CD4-positive, alpha-beta T cell treated with Interleukin-4 for 1 hour (primary cell): ENCODE data around the gene XRCC4.
"Not testable (repeated sequence)": the region's sequence is repeated elsewhere in the genome, so short reads cannot be mapped to it uniquely, and the experiment has no call there.

ENCODE experiments used
- DNase-seq, 2 donors: peaks; one replicate each; pipeline ENCODE4 v3.0.0-alpha.2; 2020 to 2022

XRCC4 gene

DNA sequence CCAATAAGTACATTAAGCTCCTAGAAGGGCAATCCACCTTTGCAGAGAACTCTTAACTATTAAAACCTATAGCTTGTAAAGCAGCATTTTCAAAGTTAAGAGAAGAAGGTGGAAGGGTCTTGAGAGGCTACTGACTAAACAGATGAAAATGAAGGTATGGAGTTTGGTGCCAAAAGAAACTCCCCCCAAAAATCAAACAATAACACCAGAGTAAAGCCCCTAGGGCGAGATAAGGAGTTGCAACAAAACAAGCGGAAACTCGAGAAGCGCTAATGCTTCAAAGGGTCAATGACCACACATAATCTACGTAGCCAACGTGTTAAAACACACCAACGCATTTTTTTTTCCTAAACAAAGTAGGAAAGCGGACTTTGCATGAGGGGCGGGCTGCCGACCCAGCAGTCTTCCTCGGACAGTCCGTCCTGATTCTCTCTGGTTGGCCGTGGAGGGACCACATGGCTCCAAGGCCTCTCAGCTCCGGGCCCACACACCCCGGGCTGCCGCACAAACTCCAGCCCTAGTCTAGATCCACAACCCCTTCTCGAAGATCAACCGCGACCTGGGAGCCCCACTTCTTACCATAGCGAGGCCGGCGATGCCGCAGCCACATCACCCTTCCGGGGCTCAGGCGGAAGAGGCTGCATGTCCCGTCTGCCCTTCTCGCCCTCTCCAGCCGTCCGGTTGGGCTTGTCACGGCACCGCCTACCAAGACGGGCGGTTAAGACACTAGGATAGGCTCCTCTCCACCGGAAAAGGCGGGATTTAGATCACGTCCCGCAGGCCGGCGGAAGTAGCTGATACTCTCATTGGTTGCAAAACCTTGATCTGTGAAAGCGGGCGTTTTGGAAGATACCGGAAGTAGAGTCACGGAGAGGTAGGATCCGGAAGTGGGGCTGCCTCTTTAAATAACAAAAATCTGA is at the start of gene XRCC4, which contains the start of gene TMEM167A:
Gene XRCC4 (plus strand): TSS at position 806 of the 920 bp plus-strand sequence. CDS start 27,373 bp downstream, outside the sequence.
Gene TMEM167A (minus strand): TSS at position 653 of the 920 bp plus-strand sequence. CDS start 71 bp downstream, at position 582.
- DNase-seq: peak; percentile 97

DNA sequence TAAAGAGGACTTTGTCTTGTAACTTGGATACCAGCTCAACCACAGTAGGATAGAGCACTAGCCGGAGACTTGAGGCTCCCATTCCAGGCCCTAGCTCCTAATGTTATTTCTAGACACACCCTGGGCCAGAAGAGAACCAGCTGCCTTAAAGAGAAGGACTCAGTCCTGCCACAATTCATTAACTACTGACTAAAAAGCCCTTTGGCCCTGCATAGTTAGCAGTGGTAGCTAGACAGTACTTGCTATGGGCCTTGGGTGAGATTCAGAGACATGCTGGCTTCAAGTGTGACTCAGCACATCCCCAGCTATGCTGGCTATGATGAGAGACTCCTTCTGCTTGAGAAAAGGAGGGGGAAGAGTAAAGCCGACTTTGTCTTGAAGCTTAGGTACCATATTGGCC is 47.4 kb upstream of the XRCC4 start:
- DNase-seq: no peak

DNA sequence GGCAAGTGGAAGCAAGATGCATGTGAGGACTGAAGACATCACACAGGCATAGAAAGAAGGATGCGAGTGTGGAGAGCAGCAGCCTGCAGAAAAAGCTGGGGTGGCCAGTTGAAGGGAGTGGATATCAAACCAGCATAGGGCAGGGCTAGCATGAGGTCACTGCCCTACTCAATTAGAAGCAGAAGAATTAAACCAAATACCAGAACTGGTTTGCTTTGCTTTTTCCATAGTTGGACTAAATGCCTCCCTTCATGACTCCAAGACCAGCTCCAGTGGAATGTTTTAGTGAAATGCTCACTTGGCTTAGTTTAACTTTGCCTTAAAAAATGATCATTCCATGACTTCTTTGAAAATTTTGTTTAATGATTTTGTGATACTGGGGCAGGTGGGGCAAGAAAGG is 46.0 kb upstream of the XRCC4 start:
- no peak for DNase-seq

DNA sequence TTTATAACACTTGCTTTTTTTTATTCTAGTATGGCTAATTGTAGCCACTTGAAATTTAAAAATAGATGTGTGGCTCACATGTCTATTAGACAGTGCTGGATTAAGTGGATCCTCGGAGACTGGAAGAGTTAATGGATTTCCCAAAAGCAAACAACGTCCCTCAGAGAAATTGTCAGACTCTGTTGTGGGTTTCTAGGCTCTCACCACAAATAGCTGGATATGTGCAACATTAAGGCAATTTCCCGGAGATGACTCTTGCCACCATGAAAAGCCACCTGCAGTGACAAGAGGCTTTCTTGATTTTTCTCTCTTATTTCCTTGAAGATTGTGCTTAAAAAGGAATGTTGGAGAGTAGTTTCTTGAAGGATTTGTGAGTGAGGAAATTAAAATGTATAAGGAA is 43.3 kb upstream of the XRCC4 start:
- DNase-seq: no peak

DNA sequence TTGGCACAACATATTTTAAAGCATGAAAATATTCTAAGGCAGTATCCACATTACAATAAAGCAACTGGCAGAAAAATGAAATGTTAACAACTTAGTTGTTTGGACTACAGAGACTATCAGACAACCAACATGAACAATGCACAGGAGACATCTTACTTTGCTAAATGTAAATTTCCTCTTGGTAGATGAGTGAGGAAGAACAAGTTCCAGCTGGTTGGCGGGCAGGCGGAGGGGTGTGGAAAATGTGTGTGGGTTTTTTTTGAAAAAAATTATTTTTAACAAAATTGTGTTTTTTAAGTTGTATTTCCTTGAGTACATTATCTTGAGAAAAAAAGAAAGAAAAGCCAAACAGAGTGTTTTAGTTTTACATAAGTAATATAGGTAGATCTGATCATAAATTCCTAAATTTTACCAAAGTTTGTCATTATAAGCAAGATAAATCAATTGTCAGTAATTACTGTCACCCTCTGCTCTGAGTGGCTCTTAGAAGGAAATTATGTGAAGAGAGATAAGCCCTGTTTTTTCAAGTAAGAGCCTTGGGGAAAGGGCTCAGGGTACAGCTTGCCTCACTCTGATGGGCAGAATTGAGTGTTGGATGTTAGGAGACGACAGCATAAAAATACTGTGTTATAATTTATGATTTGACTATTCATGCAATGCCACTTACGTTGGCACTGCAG is 42.7 kb upstream of the XRCC4 start:
- no peak for DNase-seq

DNA sequence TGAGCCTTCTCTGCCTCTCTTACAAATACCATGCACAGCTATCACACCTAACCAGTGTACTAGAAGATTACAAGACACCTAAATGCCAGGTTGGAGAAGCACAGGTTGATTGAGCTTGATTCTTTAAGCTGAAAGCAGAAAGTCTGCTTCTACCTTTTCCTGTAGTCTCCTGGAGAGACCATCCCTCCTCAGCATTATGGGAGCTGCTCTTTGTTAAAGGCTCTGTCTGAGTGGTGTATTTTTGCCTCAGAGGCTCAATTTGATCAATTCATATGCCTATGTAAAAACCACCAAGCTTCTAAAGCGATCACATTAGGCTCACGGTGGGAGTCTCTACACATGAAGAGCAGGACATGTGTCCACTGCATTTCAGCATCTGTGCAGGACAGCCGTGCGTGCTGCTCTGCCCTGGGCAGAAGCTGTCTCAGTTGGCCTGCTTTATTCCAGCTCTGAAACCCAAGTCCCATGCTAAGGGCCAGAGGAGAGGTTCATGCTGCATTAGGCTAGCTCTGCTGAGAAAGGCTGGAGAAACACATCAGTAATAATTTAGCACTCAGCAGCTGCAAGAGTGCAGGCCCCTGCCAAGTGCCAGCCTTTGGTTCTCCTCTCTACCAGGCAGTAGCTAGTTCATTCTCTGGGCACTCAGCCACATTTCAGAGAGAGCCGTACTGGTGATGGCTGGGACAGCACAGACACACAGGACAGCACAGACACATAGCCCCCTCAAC is 41.8 kb upstream of the XRCC4 start:
- no peak for DNase-seq

DNA sequence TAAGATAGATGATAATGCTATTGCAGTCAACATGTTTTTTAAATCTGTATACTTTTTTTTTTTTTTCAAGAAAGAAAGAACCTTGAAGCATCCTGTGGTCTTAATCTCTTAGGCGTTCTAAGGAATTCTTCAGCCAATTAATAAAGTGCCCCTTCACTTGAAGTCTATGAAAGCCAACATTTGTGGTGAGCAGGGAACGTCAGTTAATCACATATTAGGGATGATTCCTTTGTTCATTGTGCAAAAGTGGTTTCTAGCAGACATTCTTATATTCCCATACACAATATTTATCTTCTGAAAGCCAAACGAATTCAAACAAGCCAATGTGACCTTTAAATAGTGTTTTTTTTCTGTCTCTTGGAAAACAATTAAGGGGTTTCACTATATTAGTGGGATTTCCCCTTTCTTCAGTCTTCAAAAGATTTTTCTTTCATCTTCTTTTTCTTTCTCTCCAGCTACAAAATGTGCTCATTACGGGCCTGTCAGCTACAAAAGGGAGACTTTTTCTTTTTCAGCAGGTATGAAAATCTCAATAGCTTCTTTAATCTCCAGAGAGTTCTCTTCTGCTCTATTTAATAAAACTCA is 40.3 kb upstream of the XRCC4 start:
- no peak for DNase-seq

DNA sequence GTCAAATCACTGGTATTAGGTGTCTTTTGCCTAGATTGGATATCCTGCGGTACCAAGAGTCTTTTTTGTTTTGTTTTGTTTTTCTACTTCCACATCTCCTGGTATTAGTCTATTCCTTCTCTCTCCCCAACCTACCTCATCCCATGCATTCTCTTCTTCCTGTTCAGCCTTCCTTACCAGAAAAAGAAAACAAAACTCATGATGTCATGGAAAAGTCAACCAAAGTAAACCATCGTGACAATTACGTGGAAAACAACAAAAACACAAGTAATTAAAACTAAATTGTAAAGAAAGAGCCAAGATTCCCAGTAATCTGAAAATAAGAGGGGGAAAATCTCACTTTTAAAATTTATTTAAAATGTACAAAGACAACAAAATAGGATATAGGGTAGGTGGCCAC is 38.4 kb upstream of the XRCC4 start:
- DNase-seq: no peak

DNA sequence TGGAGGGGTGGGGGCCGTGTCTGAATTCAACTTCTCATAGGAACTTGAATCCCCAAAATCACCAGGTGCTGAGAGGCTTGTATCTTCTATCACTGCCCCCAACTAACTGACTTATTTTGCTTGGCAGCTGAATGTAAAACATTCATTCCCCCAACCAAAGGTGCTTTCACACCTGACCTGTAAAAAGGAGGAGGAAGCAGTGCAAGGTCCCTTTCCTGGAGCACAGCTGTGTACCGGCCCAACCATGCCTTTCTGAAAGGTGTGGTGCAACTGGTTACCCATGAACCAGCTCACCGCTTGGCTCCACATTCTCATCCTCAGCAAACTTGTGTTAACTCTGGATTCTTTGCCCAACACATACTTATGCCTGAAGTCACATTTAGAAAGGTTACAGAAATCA is 34.8 kb upstream of the XRCC4 start:
- no peak for DNase-seq

DNA sequence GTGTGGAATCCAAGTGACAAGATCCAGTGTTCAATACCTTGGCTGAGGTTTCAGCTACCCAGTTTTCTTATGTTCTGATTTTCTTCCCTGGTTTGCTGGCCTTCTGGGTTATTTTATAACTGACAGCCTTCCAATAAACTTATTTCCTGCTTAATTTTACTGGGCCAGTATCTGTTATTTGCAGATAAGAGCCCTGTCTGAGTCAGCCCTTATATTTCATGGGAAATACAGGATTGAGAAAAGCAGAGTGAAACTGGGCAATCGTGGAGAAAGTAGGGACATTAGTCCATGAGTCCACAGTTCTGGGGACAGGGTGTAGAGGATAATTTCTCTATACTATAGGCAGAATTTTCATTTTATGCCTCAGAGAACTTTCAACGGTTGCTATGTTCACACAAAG is 32.4 kb upstream of the XRCC4 start:
- DNase-seq: no peak

DNA sequence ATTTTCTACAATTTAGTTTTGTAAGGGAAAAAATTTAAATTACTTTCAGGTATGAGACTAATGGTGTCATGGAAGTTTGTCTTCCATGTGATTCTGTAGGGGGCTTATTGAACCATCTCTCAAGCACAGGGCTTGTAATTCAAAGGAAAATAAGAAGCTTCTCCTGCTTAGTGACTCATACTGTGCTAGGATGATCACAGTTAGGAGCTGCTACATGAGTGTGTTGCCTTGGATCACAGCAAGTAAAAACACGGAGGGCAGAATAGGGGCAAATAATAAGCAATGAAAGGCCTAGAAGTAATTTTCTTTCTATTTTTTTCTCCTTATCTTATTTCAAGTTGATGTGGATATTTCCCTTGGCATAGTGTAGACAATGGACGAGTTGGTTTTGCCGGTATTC is 29.1 kb upstream of the XRCC4 start:
- no peak for DNase-seq

DNA sequence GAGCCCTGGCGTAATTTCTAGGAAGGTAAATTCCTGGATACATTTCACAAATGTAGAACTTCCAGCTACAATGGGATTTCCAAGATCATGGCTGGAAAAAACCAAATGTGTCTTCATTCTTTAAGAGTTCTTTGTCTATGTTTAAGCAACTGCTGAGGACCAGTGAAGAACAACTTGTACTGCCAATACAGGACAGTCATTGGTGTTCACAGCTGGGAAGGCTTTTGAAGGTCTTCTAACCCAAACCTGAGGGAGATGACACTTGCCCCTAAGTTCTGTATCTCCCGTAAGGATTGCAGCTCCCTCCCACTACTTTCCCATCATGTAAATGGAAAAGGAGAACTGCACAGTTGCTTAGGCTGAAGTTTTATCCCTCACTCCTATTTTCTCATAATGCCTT is 28.5 kb upstream of the XRCC4 start:
- DNase-seq: no peak

DNA sequence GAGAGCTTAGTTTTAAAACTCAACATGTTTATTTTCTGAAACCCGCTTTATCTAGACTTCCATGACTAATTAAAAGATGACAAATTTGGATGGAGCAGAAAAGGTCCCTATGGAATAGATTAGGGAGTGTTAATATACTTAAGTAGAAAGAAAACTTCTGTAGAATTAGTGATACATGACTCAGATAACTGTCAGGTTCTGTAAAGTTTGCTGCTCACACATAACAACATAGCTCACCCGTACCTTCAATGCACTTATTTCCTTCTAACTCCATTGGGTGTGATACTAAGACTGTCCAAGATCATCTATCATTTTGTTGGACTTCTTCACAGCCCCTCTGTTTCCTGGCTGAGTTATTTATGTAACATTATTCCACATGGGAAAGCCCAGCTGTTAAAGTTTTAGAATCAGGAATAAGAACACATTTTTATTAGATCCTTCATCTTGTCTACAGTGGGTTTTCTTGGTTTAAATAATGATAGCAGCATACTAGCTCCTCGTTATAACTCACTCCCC is 27.9 kb upstream of the XRCC4 start:
- DNase-seq: no peak

DNA sequence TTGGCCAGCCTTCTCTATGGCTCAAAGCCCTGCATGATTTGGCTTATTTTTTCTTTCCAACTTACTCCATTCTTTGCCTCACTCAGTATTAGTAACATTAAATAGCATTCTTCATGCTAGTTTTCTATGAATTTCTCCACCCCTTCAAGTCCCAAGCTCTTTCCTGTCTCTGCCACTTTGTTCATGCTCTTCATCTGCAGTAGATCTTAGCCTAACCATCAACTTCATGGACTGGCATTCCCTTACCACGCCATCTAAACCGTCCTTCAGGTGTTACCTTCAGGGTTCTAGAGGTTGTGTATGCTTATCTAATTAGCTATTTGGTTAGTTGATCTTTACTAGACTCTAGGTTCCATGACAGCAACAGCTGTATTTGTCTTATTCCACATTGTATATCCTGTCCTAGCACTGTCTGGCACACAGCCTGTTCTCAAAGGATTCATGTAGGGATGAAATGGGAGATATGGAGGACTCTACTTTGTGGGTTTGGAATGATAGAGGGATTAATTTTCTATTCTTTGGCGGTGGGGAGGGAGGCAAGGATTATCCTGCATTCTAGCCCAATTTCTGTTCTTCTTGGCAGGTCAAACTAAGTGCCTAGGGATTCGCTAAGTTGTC is 26.5 kb upstream of the XRCC4 start:
- DNase-seq: no peak

DNA sequence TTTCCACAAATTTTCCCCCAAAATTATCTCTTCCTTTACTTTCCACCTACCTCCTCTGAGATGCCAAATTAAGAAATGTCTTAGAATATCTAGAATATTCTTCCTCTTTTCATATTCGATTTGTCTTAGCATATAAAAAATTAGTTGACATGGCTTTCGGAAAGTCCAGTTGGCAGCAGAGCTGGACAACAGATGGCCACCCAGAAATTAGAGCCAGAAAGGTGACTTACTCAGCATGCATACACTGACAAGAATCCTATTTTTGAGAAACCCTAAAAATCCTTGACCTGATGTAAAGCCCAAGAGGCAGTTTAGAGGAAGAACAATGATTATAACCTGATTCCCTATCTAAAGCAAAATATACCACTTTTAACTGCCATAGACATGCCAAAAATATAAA is 22.2 kb upstream of the XRCC4 start:
- no peak for DNase-seq

DNA sequence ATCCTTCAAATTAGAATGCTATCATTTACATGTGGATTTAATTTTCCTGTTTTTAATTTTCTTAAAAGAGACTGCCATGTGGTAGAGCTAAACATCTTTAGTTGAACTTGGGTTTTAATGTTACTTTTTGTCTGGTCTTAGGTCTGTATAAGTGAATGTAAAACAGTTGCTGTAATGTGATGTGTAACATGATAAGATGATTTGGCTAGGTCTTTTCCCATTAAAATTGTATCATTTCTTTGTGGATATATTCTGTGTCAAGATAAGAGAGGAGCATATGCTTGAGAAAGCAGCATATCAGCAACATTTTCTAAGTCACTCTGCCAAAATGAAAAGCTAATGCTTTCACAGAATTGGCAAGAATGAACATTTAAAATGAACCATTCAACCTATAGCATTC is 18.6 kb upstream of the XRCC4 start:
- no peak for DNase-seq

DNA sequence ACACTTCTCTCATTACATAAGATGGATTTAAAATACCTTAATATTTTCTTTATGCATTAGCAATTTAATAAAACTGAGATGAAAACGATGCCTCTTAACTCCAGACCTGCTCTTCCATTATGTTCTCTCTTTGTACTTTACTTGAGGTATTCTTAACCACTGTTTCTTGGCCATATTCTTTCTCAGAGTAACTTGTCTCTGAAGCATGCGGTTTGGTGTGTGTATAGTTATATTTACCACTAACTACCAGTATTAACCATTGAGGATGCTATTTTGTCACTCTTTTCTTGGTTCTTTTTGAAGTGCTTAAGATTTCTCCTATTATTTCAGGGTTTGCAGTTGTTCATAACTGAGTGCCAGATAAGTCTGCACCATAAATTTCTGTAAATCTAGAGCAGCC is 18.0 kb upstream of the XRCC4 start:
- DNase-seq: no peak

DNA sequence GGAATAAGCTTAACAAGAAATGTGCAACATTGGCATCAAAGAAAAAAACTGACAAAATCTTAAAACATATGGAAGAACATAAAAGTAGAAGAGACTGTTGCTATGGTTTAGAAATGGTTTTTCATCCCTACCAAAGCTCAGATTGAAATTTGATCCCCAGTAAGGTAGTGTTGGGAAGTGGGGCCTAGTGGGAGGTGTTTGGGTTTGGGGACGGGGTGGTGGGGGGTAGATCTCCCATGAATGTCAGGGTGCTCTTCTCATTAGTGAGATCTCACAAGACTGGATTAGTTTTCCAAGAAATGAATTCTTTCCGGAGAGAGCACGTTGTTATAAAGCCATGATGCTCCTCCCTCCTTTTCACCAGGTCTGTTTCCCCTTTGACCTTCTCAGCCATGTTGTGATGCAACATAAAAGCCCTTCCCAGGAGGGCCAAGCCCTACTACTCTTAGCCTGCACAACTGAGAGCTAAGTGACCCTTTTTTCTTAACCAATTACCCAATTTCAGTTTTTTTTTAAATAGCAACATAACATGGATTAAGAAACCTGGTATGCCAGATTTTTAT is 10.7 kb upstream of the XRCC4 start:
- no peak for DNase-seq

DNA sequence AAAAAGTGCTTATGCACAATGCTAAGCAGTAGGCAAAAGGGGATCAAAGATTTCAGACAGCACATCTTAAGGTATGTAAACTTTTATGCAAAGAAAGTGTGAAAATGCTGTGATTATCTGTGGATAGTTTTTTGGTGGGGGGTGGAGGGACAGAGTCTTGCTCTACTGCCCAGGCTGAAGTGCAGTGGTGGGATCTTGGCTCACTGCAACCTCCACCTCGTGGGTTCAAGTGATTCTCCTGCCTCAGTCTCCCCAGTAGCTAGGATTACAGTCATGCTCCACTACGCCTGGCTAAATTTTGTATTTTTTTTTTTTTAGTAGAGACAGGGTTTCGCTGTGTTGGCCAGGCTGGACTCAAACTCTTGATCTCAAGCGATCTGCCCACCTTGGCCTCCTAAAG is 10.0 kb upstream of the XRCC4 start:
- not testable (repeated sequence) for DNase-seq

DNA sequence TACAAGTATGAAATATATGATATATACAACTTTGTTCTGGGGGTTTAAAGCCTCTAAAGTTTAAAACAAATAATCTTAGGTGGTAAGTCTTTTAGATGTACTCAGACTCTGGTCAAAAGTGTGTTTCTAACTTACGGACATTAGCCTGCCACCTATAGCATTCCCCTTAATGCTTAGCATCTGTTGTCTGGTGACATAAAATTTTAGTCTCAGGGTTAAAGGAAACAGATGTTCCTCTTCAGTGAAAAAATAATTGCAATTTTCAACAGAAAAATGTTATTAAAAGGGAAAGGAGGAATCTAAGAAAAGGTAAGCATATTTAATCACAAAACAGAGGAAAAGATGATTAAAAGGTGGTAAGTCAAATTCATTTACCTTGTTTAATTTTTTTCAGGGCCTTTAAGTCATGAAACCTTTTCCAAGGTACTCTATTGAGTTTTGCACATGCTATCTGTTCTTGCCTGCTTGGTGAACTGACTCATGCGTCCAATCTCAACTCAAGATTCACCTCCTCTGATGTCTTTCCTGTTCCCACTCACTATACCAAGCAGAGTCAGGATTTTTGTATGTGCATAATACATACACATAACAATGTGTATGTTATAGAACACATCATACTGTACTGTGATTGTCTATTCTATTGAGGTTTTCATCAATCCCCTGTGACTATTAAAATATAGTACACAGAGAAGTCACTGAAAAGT is 8.1 kb upstream of the XRCC4 start:
- no peak for DNase-seq

DNA sequence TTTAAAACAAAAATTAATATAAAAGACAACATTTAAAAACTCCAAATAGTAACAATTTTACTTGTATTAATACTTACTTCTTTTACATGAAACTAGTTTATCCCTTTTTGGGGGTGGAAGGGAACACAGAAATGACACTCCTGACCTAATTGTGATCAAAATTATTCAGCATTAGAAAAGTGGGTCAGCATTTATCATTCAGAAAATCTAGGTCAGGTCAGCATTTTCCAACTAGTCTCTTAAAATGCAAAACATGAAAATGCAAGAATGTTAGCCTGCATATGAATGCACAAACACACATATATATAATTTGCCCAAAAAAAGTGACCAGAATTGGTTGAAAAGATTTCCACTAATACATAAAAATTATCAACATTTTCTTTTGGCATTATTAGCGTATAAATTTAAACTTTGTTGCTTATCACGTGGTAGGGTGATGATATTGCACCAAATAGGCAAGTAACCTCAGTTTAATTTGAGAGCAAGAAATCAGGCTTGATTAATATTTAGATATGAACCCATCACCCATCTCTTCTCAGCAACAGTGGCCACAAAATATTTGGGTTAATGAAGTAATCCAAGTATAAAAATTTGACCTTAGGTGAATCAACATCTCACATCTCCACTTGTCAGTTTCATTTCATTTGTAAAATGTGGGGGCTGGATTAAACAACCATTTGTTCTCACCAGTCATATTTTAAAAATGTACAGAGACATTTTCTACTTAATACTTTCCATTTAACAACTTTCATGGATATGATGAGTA is 5.9 kb upstream of the XRCC4 start:
- DNase-seq: no peak
